ENCODE measurements around the gene HYLS1.
"Not testable (repeated sequence)": the region's sequence is repeated elsewhere in the genome, so short reads cannot be mapped to it uniquely, and the experiment has no call there.

Gene HYLS1

DNA sequence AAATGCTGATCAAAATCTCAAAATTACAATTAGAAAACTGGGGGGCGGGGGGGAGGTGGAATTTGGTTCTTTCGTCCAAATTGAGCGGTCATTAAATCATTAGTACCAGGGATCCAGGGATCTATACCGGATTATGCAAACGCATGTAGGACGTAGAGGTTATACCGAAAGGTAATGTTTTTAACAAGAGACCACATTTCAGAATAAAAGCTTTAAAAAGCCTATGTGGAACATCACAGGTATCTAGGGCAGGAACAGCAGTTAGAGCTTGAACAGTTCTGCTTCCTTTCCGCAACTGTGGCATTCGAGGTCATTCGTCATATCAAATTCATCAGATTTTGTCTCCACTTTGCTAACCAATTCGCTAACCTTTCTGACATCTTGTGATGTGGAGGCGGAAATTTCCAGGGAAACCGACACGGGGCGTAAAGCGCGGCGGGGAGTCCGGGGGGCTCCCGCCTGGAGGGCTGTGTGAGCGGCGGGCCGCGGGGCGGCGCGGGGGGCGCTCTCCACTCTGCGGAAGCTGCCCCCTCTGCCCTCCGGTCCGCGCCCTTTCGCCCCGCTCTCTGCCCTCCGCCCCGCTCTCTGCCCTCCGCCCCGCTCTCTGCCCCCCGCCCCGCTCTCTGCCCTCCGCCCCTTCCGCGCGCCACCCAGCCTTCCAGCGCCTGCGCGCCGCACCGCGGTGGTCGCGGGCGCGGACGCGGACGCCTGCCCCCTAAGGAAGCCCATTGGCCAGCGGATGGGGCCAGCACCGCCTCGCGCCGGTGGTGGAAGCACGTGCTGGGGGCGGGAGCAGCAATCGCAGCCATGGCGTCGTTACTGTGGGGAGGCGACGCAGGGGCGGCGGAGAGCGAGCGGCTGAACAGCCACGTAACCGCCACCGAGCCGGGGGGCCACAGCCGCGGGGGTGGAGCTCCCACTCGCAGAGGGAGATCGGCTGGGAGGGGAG lies 16.5 kb downstream of the HYLS1 start, which contains the start of gene DDX25:
DDX25 (plus strand) TSS at position 798 of the 949 bp plus-strand sequence; CDS start at position 808, 10 bp downstream.
- H3K4me3 ChIP-seq (replicated peaks in 1 of 2; ENCODE audit: low read depth in 2 of 2, low read length in 2 of 2) = peak within 1 kb of the TSS in 1 of 2 donors; percentile 58
- TF ChIP-seq, protein P1, sequence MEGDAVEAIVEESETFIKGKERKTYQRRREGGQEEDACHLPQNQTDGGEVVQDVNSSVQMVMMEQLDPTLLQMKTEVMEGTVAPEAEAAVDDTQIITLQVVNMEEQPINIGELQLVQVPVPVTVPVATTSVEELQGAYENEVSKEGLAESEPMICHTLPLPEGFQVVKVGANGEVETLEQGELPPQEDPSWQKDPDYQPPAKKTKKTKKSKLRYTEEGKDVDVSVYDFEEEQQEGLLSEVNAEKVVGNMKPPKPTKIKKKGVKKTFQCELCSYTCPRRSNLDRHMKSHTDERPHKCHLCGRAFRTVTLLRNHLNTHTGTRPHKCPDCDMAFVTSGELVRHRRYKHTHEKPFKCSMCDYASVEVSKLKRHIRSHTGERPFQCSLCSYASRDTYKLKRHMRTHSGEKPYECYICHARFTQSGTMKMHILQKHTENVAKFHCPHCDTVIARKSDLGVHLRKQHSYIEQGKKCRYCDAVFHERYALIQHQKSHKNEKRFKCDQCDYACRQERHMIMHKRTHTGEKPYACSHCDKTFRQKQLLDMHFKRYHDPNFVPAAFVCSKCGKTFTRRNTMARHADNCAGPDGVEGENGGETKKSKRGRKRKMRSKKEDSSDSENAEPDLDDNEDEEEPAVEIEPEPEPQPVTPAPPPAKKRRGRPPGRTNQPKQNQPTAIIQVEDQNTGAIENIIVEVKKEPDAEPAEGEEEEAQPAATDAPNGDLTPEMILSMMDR (IDR thresholded peaks at IDR 0.05; ENCODE audit: low read depth, low read length) = no peak
- no peak for DNase-seq (ENCODE audit: low read depth in 2 of 2)

- TF ChIP-seq, protein P1 (IDR thresholded peaks at IDR 0.05; ENCODE audit: low read depth, low read length) = no peak
- no peak overlapping the region for H3K4me3 ChIP-seq (replicated peaks in 1 of 2; ENCODE audit: low read depth in 2 of 2, low read length in 2 of 2)
Observed at GRCh38 chr11:125904678-125905077, 17.2 kb downstream of the HYLS1 start.

DNA sequence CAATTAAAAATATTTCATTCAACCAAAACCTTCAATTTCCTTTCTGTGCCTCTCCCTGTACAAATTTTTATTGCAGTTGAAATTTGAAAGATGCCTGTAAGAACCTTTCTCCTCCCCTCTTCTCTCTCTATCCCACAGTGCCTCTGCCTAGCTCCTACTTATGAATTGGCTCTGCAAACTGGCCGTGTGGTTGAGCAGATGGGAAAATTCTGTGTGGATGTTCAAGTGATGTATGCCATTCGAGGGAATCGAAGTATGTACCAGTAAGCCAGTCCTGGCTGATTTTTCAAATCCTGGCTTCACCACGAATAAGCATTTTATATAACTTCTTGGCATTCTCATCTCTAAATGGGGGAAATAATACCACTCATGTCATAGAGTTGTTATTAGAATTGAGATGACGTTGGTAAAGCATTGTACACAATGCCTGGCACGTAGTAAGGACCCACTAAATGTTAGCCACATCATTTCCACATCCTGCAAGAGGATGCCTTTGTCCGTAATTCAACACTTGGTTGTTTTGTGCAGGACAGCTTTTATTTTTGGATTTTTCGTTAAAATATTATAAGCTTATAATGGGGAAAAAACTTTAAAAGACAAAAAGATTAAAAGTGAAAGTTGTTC lies 22.9 kb downstream of the HYLS1 start:
- TF ChIP-seq, protein P1 (IDR thresholded peaks at IDR 0.05; ENCODE audit: low read depth, low read length) = no peak
- DNase-seq (ENCODE audit: low read depth in 2 of 2) = no peak
- H3K4me3 ChIP-seq (replicated peaks in 1 of 2; ENCODE audit: low read depth in 2 of 2, low read length in 2 of 2) = no peak overlapping the region

More at GRCh38 chr11:125904678-125905077, 17.2 kb downstream of the HYLS1 start:
- no peak for DNase-seq (ENCODE audit: low read depth in 2 of 2)

DNA sequence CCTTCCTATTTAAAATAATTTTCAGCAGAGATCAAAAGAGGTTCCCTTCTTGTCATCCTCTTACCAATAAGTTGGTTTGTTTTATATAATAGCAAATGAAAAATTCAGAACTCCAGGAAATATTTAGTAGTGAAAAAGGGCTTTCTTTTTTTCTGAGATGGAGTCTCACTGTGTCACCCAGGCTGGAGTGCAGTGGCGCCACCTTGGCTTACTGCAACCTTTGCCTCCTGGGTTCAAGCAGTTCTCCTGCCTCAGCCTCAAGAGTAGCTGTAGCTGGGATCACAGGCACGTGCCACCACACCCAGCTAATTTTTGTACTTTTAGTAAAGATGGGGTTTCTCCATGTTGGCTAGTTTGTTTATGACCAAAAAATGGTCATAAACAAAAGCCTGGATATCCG lies 27.1 kb downstream of the HYLS1 start:
- DNase-seq (ENCODE audit: low read depth in 2 of 2); H3K4me3 ChIP-seq (replicated peaks in 1 of 2; ENCODE audit: low read depth in 2 of 2, low read length in 2 of 2): not testable (repeated sequence)

- no peak overlapping the region for H3K4me3 ChIP-seq (replicated peaks in 1 of 2; ENCODE audit: low read depth in 2 of 2, low read length in 2 of 2)
- no peak for DNase-seq (ENCODE audit: low read depth in 2 of 2)
- TF ChIP-seq, protein P1 (IDR thresholded peaks at IDR 0.05; ENCODE audit: low read depth, low read length) = no peak
Observed at GRCh38 chr11:125916683-125917347, 29.3 kb downstream of the HYLS1 start.

DNA sequence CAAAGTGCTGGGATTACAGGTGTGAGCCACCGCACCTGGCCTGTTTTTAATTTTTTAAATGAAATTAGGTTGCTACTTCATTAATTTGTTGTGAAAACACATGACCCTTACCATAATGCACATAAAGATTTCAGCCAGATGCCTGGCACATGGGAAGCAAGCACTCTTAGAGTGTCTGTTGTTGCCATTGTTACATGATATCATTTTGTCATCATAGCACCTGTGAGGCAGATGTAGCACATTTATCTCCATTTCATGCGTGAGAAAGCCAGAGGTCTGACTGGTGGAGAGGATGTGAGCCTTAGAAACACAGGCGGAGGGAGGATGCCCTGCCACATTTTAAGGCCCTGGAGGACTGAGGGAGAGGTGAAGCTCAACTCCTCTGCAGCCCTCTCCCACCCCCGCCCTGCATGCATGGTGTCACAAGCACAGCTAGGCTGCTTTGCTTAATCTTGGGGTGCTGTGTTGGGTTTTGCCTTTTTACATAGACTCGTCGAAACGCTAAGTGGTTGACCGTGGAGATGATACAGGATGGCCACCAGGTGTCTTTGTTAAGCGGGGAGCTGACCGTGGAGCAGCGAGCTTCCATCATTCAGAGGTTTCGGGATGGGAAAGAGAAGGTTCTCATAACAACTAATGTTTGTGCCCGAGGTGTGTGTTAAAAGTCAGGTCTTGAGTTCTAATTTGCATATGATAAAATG lies 30.8 kb downstream of the HYLS1 start:
- H3K4me3 ChIP-seq (replicated peaks in 1 of 2; ENCODE audit: low read depth in 2 of 2, low read length in 2 of 2) = no peak overlapping the region
- DNase-seq (ENCODE audit: low read depth in 2 of 2) = no peak
- TF ChIP-seq, protein P1 (IDR thresholded peaks at IDR 0.05; ENCODE audit: low read depth, low read length) = no peak

Data from cardiac fibroblast (primary cell).